HFFc6 (cell line): Measurements from ENCODE around the gene HSFX3. TPM values are rescaled to one million over a fixed set of nuclear protein-coding genes. Genes with fewer than 3 reads are reported as not detected.

ENCODE experiments used
- DNase-seq: peaks from one replicate; pipeline ENCODE4 v3.0.0-alpha.2; 2018
- H3K27ac Mint-ChIP-seq: 2 replicates; pipeline ENCODE4 v1.8.0; 2020; ENCODE audit warnings: mild to moderate bottlenecking, mixed read lengths
- H3K27me3 Mint-ChIP-seq: 2 replicates; pipeline ENCODE4 v1.8.0; 2021; ENCODE audit warnings: mild to moderate bottlenecking, moderate library complexity, mixed read lengths; ENCODE audit not compliant: insufficient read depth
- H3K36me3 Mint-ChIP-seq: 2 replicates; pipeline ENCODE4 v1.8.0; 2021; ENCODE audit warnings: low read depth, mixed read lengths
- H3K4me1 Mint-ChIP-seq: 2 replicates; pipeline ENCODE4 v1.8.0; 2020; ENCODE audit warnings: low read depth, mixed read lengths
- H3K4me3 Mint-ChIP-seq: 2 replicates; pipeline ENCODE4 v1.8.0; 2020; ENCODE audit warnings: mild to moderate bottlenecking, moderate library complexity, mixed read lengths
- H3K9me3 Mint-ChIP-seq: 2 replicates; pipeline ENCODE4 v1.8.0; 2020; ENCODE audit warnings: mild to moderate bottlenecking, mixed read lengths
- total RNA-seq, 6 experiments: library from RNA; stranded (reverse); fragmentation: NEBNext Ultra II Directional; extraction: Animal tissue kit (Norgen Biotek cat#: 25700); gene quantifications; 2 replicates in 1 of 6; 3 replicates in 5 of 6; pipeline ENCODE4 v1.2.3, GENCODE V29; 2021
- TF ChIP-seq, protein P1 (sequence below): fragments of 200-600 bp; sonication (generic); IDR thresholded peaks from 2 replicates; pipeline ENCODE4 v1.5.0; 2021; ENCODE audit warnings: antibody characterized with exemption, mild to moderate bottlenecking

Gene HSFX3
- total RNA-seq, 6 experiments from 2014 or later = not detected

DNA sequence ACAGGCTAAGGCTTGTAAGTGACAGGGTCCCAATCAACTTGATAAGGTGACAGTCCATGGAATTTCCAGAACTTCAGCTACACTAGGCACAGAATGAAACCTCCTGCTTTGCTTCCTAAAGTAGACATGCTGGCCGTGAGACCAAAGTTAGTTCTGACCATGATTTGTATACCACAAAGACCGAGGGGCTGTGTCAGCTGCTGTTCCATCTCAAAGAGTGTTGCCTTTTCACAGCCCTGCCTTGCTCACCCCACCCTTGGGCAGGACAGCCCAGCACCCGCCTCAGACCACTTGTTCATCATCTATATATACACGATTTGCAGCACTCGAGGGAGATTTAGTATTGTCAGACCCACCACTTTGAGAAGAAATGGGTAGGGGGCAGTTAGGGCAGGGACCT, 50.0 kb downstream of the HSFX3 start:
- no peak overlapping the region for H3K4me3 Mint-ChIP-seq
- peaks cover 2% of the 10 kb centered on the region; the same call in 1 of the 2 replicates for H3K27me3 Mint-ChIP-seq
- H3K4me1 Mint-ChIP-seq = peaks cover 37% of the 10 kb centered on the region
- H3K9me3 Mint-ChIP-seq = no peaks in the 10 kb centered on the region
- TF ChIP-seq, protein P1, sequence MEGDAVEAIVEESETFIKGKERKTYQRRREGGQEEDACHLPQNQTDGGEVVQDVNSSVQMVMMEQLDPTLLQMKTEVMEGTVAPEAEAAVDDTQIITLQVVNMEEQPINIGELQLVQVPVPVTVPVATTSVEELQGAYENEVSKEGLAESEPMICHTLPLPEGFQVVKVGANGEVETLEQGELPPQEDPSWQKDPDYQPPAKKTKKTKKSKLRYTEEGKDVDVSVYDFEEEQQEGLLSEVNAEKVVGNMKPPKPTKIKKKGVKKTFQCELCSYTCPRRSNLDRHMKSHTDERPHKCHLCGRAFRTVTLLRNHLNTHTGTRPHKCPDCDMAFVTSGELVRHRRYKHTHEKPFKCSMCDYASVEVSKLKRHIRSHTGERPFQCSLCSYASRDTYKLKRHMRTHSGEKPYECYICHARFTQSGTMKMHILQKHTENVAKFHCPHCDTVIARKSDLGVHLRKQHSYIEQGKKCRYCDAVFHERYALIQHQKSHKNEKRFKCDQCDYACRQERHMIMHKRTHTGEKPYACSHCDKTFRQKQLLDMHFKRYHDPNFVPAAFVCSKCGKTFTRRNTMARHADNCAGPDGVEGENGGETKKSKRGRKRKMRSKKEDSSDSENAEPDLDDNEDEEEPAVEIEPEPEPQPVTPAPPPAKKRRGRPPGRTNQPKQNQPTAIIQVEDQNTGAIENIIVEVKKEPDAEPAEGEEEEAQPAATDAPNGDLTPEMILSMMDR = no peak
- H3K36me3 Mint-ChIP-seq = peaks cover 13% of the 10 kb centered on the region
- no peak overlapping the region for H3K27ac Mint-ChIP-seq
- no peak for DNase-seq

DNA sequence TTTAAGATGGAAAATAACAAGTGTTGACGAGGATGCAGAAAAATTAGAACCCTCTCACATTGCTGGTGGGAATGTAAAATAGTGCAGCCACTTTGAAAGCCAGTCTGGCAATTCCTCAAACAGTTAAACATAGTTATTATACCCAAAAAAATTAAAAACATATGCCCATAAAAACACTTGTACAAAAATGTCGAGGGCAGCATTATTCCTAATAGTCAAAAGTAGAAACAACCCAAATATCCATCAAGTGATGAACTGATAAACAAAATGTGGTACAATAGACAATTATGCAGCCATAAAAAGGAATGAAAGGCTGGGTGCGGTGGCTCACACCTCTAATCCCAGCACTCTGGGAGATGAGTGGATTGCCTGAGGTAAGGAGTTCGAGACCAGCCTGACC, 51.0 kb downstream of the HSFX3 start:
- H3K9me3 Mint-ChIP-seq = no peaks in the 10 kb centered on the region
- H3K27ac Mint-ChIP-seq = no peak overlapping the region
- no peak overlapping the region for H3K4me3 Mint-ChIP-seq
- DNase-seq = no peak
- TF ChIP-seq, protein P1 = no peak
- peaks cover 38% of the 10 kb centered on the region; the same call in 1 of the 2 replicates for H3K4me1 Mint-ChIP-seq
- peaks cover 13% of the 10 kb centered on the region for H3K36me3 Mint-ChIP-seq
- H3K27me3 Mint-ChIP-seq = peaks cover 2% of the 10 kb centered on the region; the same call in 1 of the 2 replicates

Other genes with a start within 250 kb of the HSFX3 start
- gene IDS, start 44.6 kb downstream of the HSFX3 start, total RNA-seq = 10 to 100 TPM; 38.4 to 70.9 (median 55.1) TPM
- gene EOLA1, start 8.9 kb downstream of the HSFX3 start, total RNA-seq = 10 to 100 TPM; 11.3 to 15.4 (median 13.6) TPM
- gene MAGEA9B, start 37.5 kb upstream of the HSFX3 start, total RNA-seq = not detected
- under 1 TPM in 2 of 6 experiments, not detected in 4; 0.34 to 0.35 TPM for gene HSFX2, start 45.4 kb upstream of the HSFX3 start, total RNA-seq
- 10 to 100 TPM; 14.7 to 19.8 (median 16.4) TPM for gene TMEM185A, start 81.9 kb upstream of the HSFX3 start, total RNA-seq
- gene MAGEA11, start 162.1 kb upstream of the HSFX3 start, total RNA-seq = under 1 TPM in 4 of 6 experiments, not detected in 2; 0.16 to 0.23 (median 0.20) TPM
- under 1 TPM; 0.26 to 0.88 (median 0.33) TPM for gene HSFX1, start 224.1 kb upstream of the HSFX3 start, total RNA-seq
- gene MAGEA9, start 232.0 kb upstream of the HSFX3 start, total RNA-seq = not detected